HepG2 (cell line): Measurements from ENCODE around the gene KANK3. TPM values are rescaled to one million over a fixed set of nuclear protein-coding genes. Genes with fewer than 3 reads are reported as not detected.

ENCODE experiments used
- CHD2 ChIP-seq: IDR thresholded peaks from 2 replicates; pipeline ENCODE4 v1.6.1; 2011; ENCODE audit warnings: low read depth, low read length, improper control_type of control experiment
- HOXA3 ChIP-seq: sonication (generic); formaldehyde crosslinking; IDR thresholded peaks from 2 replicates; pipeline ENCODE4 v1.5.0; 2020; ENCODE audit warnings: missing genetic modification reagents
- KMT2B ChIP-seq: IDR thresholded peaks from 2 replicates; pipeline ENCODE4 v1.6.1; 2016; ENCODE audit warnings: missing genetic modification reagents, missing compliant biosample characterization
- MEF2D ChIP-seq: sonication (generic); formaldehyde crosslinking; IDR thresholded peaks from 2 replicates; pipeline ENCODE4 v1.5.1; 2020; ENCODE audit warnings: mild to moderate bottlenecking, missing genetic modification reagents
- RAD21 ChIP-seq: fragments of 450-650 bp; formaldehyde crosslinking; IDR thresholded peaks from 2 replicates; pipeline ENCODE4 v1.5.0; 2020; ENCODE audit warnings: mild to moderate bottlenecking
- RAD51 ChIP-seq: fragments of 450-650 bp; IDR thresholded peaks from 2 replicates; pipeline ENCODE4 v1.6.1; 2016; ENCODE audit warnings: borderline replicate concordance
- RXRB ChIP-seq: IDR thresholded peaks from 2 replicates; pipeline ENCODE4 v1.6.1; 2016; ENCODE audit warnings: borderline replicate concordance, missing genetic modification reagents, missing compliant biosample characterization
- ZNF180 ChIP-seq: sonication (generic); formaldehyde crosslinking; IDR thresholded peaks from 2 replicates; pipeline ENCODE4 v1.4.0; 2020; ENCODE audit warnings: low read depth, missing genetic modification reagents, borderline replicate concordance
- ZNF589 ChIP-seq: sonication (generic); formaldehyde crosslinking; conservative IDR thresholded peaks from 2 replicates; pipeline ENCODE4 v1.8.0; 2022; ENCODE audit warnings: mild to moderate bottlenecking, moderate library complexity, missing genetic modification reagents
- ZNF672 ChIP-seq: sonication (generic); formaldehyde crosslinking; IDR thresholded peaks from 2 replicates; pipeline ENCODE4 v1.8.1; 2022; ENCODE audit warnings: missing genetic modification reagents
- ZNF761 ChIP-seq: sonication (generic); formaldehyde crosslinking; conservative IDR thresholded peaks from 2 replicates; pipeline ENCODE4 v1.4.0; 2020; ENCODE audit warnings: mild to moderate bottlenecking, missing genetic modification reagents
- polyA plus RNA-seq, 8 experiments: library from polyadenylated mRNA; depleted of rRNA in 3 of 8; stranded (reverse) in 7 of 8; unstranded in 1 of 8; fragments of >200 nt; fragmentation: Illumina TruSeq in 4 of 8; extraction: Trizol in 4 of 8; gene quantifications; 2 replicates each; pipeline versions ENCODE4 v1.2.1 to v1.2.3, GENCODE V29; 2011 to 2016; ENCODE audit warnings: low read depth in 4 of 8, missing spikeins in 1 of 8, mixed read lengths in 1 of 8; ENCODE audit not compliant: insufficient read depth in 1 of 8
- total RNA-seq, 5 experiments: library from RNA; depleted of rRNA; stranded (reverse); fragments of >200 nt; fragmentation: Illumina TruSeq; extraction: Trizol; gene quantifications; 2 replicates each; pipeline ENCODE4 v1.2.3, GENCODE V29; 2016; ENCODE audit warnings: low read depth in 1 of 5
- TF ChIP-seq, protein P1 (sequence below): sonication (generic); formaldehyde crosslinking; conservative IDR thresholded peaks from 2 replicates; pipeline ENCODE4 v1.4.0; 2020; ENCODE audit warnings: missing genetic modification reagents
- TF ChIP-seq, protein P2 (sequence below): sonication (generic); formaldehyde crosslinking; IDR thresholded peaks from 2 replicates; pipeline ENCODE4 v1.8.0; 2022; ENCODE audit warnings: missing genetic modification reagents, mild to moderate bottlenecking, borderline replicate concordance
- TF ChIP-seq, protein P3 (sequence below): sonication (generic); formaldehyde crosslinking; IDR thresholded peaks from 2 replicates; pipeline ENCODE4 v1.4.0; 2020; ENCODE audit warnings: mild to moderate bottlenecking, missing genetic modification reagents, borderline replicate concordance
- TF ChIP-seq, protein P4 (sequence below): sonication (generic); formaldehyde crosslinking; IDR thresholded peaks from 2 replicates; pipeline ENCODE4 v1.5.0; 2020; ENCODE audit warnings: mild to moderate bottlenecking, missing genetic modification reagents
- TF ChIP-seq, protein P5 (sequence below): sonication (generic); formaldehyde crosslinking; conservative IDR thresholded peaks from 2 replicates; pipeline ENCODE4 v1.8.0; 2022; ENCODE audit warnings: mild to moderate bottlenecking, moderate library complexity, missing genetic modification reagents

KANK3 gene
- total and polyA plus RNA-seq, 2 of the 13 experiments (the other 11 are each of a cell fraction or from before 2014, with no cell fraction given), result 0.15 to 0.20 TPM

DNA sequence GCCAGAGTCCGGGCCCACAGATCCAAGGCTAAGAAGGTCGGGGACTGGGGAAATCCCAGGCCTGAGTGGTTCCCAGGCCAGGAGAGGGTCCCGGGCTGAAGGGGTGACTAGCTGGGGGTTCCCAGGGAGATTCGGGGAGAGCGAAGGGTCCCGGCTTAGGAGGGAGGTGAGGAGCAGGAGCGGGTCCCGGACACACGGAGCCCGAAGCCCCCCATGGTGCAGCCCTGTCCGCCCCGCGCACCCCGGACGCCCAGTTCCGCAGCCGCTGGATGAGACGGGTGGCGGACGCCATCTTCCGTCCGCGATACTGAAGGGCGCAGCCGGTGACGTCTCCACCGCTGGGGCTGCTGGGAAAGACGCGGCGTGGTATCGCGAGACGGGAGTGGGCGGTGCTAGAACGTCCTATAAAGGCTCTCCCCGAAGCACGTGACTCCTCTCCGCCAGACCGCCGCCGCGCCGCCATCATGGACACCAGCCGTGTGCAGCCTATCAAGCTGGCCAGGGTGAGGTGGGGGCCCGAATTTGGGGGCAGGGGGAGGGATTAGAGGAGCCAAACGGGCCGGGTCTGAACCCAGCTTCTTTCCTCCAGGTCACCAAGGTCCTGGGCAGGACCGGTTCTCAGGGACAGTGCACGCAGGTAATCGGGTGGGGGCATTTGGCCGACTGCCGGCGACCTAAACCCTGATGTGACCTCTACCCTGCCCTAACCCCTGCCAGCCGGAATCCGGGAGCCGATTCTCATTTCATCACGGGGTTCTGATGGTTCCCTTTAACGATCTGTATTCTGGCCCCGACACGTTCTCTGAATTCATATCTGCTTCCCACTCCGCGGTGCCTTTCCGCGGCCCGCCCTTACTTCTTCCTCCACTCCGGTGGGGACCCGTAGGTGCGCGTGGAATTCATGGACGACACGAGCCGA lies 21.7 kb downstream of the KANK3 start, which contains the start of the genes NDUFA7 and RPS28 (continued):
- TF ChIP-seq, protein P1, sequence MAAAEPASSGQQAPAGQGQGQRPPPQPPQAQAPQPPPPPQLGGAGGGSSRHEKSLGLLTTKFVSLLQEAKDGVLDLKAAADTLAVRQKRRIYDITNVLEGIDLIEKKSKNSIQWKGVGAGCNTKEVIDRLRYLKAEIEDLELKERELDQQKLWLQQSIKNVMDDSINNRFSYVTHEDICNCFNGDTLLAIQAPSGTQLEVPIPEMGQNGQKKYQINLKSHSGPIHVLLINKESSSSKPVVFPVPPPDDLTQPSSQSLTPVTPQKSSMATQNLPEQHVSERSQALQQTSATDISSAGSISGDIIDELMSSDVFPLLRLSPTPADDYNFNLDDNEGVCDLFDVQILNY (CRISPR knock-in tag), result 0 out of 2 replicates have a peak, but pooled peaks have one; percentile 23
- TF ChIP-seq ZNF672 (CRISPR knock-in tag), result no peak
- TF ChIP-seq ZNF180 (CRISPR knock-in tag), result peak; percentile 74; the same call in 1 of the 2 replicates
- peak; percentile 79; the same call in 1 of the 2 replicates for TF ChIP-seq RAD51
- peak; percentile 58 for TF ChIP-seq RAD21
- TF ChIP-seq, protein P2, sequence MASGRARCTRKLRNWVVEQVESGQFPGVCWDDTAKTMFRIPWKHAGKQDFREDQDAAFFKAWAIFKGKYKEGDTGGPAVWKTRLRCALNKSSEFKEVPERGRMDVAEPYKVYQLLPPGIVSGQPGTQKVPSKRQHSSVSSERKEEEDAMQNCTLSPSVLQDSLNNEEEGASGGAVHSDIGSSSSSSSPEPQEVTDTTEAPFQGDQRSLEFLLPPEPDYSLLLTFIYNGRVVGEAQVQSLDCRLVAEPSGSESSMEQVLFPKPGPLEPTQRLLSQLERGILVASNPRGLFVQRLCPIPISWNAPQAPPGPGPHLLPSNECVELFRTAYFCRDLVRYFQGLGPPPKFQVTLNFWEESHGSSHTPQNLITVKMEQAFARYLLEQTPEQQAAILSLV (CRISPR knock-in tag), result peak; percentile 62; the same call in 1 of the 2 replicates
- peak; percentile 67; the same call in 1 of the 2 replicates for TF ChIP-seq ZNF761 (CRISPR knock-in tag)
- TF ChIP-seq ZNF589 (CRISPR knock-in tag), result 0 out of 2 replicates have a peak, but pooled peaks have one; percentile 41
- TF ChIP-seq, protein P3, sequence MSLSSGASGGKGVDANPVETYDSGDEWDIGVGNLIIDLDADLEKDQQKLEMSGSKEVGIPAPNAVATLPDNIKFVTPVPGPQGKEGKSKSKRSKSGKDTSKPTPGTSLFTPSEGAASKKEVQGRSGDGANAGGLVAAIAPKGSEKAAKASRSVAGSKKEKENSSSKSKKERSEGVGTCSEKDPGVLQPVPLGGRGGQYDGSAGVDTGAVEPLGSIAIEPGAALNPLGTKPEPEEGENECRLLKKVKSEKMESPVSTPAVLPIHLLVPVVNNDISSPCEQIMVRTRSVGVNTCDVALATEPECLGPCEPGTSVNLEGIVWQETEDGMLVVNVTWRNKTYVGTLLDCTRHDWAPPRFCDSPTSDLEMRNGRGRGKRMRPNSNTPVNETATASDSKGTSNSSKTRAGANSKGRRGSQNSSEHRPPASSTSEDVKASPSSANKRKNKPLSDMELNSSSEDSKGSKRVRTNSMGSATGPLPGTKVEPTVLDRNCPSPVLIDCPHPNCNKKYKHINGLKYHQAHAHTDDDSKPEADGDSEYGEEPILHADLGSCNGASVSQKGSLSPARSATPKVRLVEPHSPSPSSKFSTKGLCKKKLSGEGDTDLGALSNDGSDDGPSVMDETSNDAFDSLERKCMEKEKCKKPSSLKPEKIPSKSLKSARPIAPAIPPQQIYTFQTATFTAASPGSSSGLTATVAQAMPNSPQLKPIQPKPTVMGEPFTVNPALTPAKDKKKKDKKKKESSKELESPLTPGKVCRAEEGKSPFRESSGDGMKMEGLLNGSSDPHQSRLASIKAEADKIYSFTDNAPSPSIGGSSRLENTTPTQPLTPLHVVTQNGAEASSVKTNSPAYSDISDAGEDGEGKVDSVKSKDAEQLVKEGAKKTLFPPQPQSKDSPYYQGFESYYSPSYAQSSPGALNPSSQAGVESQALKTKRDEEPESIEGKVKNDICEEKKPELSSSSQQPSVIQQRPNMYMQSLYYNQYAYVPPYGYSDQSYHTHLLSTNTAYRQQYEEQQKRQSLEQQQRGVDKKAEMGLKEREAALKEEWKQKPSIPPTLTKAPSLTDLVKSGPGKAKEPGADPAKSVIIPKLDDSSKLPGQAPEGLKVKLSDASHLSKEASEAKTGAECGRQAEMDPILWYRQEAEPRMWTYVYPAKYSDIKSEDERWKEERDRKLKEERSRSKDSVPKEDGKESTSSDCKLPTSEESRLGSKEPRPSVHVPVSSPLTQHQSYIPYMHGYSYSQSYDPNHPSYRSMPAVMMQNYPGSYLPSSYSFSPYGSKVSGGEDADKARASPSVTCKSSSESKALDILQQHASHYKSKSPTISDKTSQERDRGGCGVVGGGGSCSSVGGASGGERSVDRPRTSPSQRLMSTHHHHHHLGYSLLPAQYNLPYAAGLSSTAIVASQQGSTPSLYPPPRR (CRISPR knock-in tag), result no peak; the same call in 1 of the 2 replicates
- TF ChIP-seq, protein P4, sequence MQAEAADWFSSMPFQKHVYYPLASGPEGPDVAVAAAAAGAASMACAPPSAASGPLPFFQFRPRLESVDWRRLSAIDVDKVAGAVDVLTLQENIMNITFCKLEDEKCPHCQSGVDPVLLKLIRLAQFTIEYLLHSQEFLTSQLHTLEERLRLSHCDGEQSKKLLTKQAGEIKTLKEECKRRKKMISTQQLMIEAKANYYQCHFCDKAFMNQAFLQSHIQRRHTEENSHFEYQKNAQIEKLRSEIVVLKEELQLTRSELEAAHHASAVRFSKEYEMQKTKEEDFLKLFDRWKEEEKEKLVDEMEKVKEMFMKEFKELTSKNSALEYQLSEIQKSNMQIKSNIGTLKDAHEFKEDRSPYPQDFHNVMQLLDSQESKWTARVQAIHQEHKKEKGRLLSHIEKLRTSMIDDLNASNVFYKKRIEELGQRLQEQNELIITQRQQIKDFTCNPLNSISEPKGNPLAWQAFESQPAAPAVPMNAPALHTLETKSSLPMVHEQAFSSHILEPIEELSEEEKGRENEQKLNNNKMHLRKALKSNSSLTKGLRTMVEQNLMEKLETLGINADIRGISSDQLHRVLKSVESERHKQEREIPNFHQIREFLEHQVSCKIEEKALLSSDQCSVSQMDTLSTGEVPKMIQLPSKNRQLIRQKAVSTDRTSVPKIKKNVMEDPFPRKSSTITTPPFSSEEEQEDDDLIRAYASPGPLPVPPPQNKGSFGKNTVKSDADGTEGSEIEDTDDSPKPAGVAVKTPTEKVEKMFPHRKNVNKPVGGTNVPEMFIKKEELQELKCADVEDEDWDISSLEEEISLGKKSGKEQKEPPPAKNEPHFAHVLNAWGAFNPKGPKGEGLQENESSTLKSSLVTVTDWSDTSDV, result 0 out of 2 replicates have a peak, but pooled peaks have one; percentile 26
- TF ChIP-seq, protein P5, sequence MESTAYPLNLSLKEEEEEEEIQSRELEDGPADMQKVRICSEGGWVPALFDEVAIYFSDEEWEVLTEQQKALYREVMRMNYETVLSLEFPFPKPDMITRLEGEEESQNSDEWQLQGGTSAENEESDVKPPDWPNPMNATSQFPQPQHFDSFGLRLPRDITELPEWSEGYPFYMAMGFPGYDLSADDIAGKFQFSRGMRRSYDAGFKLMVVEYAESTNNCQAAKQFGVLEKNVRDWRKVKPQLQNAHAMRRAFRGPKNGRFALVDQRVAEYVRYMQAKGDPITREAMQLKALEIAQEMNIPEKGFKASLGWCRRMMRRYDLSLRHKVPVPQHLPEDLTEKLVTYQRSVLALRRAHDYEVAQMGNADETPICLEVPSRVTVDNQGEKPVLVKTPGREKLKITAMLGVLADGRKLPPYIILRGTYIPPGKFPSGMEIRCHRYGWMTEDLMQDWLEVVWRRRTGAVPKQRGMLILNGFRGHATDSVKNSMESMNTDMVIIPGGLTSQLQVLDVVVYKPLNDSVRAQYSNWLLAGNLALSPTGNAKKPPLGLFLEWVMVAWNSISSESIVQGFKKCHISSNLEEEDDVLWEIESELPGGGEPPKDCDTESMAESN (CRISPR knock-in tag), result peak; percentile 55; the same call in 1 of the 2 replicates
- 0 out of 2 replicates have a peak, but pooled peaks have one; percentile 42 for TF ChIP-seq MEF2D (CRISPR knock-in tag)
- TF ChIP-seq CHD2, result peak; percentile 98
- peak; percentile 98 for TF ChIP-seq HOXA3
- peak; percentile 73 for TF ChIP-seq KMT2B
- TF ChIP-seq RXRB, result peak; percentile 26; the same call in 1 of the 2 replicates
